Measurements from ENCODE around the gene LRCH4. TPM values are rescaled to one million over a fixed set of nuclear protein-coding genes. Genes with fewer than 3 reads are reported as not detected.

The LRCH4 gene, protein sequence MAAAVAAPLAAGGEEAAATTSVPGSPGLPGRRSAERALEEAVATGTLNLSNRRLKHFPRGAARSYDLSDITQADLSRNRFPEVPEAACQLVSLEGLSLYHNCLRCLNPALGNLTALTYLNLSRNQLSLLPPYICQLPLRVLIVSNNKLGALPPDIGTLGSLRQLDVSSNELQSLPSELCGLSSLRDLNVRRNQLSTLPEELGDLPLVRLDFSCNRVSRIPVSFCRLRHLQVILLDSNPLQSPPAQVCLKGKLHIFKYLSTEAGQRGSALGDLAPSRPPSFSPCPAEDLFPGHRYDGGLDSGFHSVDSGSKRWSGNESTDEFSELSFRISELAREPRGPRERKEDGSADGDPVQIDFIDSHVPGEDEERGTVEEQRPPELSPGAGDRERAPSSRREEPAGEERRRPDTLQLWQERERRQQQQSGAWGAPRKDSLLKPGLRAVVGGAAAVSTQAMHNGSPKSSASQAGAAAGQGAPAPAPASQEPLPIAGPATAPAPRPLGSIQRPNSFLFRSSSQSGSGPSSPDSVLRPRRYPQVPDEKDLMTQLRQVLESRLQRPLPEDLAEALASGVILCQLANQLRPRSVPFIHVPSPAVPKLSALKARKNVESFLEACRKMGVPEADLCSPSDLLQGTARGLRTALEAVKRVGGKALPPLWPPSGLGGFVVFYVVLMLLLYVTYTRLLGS
- total RNA-seq (2021; ENCODE audit: unreplicated experiment) (66.4 TPM), Bru-seq, nascent RNA (percentile 78 among the genes with signal in this experiment), BruChase-seq, experiment 1, labeled RNA remaining after a 2-hour chase (percentile 81 among the genes with signal in this experiment), BruChase-seq, experiment 2, labeled RNA remaining after a 6-hour chase (percentile 85 among the genes with signal in this experiment)
- polyA plus RNA-seq (2012; ENCODE audit: insufficient read length), result 51.5 TPM
- long read RNA-seq, partial matches to known transcripts, result 4 of 24 reads
- long read RNA-seq, other reads (novel, unspliced or antisense), result 16 of 24 reads

DNA sequence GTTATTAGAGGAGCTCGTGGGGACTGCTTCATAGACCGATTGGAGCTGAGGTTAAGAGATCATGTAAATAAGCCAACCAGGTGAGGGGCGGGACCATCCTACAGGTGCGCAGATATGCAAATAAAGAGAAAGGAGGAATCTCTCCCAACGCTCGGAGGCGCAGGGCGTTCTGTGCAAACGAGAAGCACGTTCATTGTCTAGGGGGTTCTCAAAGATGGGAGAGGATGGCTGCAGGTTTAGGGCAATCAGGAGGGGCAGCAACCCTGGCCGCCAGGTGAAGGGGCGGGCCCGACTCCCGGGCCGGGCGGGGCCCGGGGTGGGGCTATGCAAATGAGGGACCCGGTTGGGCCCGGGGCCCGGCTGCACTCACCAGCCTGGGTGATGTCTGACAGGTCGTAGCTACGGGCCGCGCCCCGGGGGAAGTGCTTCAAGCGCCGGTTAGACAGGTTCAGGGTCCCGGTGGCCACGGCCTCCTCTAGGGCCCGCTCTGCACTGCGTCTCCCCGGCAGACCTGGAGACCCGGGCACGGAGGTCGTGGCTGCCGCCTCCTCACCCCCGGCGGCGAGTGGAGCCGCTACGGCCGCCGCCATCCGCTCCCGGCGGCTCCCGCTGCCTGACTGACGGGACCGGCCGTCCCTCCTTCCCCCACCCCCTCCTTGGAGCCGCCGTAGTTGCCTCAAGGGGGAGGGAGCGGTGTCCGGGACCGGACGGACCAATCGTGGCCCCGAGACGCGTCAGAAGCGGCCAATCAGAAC, at the start of gene LRCH4:
Gene LRCH4, minus strand, starts transcription at position 619 of the 755 bp plus-strand sequence. Its CDS starts 29 bp downstream, at position 590.
- peak; percentile 64 for ATAC-seq
- in situ Hi-C loops (cut with HindIII; ENCODE audit: low pct_unique_long_range_greater_than_20kb, low sequenced_read_pairs), result no loop called here
- TF ChIP-seq, protein P1, sequence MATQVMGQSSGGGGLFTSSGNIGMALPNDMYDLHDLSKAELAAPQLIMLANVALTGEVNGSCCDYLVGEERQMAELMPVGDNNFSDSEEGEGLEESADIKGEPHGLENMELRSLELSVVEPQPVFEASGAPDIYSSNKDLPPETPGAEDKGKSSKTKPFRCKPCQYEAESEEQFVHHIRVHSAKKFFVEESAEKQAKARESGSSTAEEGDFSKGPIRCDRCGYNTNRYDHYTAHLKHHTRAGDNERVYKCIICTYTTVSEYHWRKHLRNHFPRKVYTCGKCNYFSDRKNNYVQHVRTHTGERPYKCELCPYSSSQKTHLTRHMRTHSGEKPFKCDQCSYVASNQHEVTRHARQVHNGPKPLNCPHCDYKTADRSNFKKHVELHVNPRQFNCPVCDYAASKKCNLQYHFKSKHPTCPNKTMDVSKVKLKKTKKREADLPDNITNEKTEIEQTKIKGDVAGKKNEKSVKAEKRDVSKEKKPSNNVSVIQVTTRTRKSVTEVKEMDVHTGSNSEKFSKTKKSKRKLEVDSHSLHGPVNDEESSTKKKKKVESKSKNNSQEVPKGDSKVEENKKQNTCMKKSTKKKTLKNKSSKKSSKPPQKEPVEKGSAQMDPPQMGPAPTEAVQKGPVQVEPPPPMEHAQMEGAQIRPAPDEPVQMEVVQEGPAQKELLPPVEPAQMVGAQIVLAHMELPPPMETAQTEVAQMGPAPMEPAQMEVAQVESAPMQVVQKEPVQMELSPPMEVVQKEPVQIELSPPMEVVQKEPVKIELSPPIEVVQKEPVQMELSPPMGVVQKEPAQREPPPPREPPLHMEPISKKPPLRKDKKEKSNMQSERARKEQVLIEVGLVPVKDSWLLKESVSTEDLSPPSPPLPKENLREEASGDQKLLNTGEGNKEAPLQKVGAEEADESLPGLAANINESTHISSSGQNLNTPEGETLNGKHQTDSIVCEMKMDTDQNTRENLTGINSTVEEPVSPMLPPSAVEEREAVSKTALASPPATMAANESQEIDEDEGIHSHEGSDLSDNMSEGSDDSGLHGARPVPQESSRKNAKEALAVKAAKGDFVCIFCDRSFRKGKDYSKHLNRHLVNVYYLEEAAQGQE (IDR thresholded peaks at IDR 0.05; ENCODE audit: insufficient read depth in 1 of 2, low read depth in 2 of 2, low read length in 1 of 2), result peak in 1 of 2 experiments; percentile 59; a peak in 1 of 4 replicates
- TF ChIP-seq, protein P2, sequence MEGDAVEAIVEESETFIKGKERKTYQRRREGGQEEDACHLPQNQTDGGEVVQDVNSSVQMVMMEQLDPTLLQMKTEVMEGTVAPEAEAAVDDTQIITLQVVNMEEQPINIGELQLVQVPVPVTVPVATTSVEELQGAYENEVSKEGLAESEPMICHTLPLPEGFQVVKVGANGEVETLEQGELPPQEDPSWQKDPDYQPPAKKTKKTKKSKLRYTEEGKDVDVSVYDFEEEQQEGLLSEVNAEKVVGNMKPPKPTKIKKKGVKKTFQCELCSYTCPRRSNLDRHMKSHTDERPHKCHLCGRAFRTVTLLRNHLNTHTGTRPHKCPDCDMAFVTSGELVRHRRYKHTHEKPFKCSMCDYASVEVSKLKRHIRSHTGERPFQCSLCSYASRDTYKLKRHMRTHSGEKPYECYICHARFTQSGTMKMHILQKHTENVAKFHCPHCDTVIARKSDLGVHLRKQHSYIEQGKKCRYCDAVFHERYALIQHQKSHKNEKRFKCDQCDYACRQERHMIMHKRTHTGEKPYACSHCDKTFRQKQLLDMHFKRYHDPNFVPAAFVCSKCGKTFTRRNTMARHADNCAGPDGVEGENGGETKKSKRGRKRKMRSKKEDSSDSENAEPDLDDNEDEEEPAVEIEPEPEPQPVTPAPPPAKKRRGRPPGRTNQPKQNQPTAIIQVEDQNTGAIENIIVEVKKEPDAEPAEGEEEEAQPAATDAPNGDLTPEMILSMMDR (IDR thresholded peaks at IDR 0.05), result no peak
- peak; percentile 94 for TF ChIP-seq POLR2AphosphoS5 (IDR thresholded peaks at IDR 0.05; ENCODE audit: low read depth, low read length)
- peak; percentile 90; the same call in 1 of the 2 replicates for TF ChIP-seq SIN3A (IDR thresholded peaks at IDR 0.05; ENCODE audit: borderline replicate concordance, insufficient read depth, low read depth, low read length)
- no peak for DNase-seq (ENCODE audit: low read depth, low spot score)
- peaks cover 12% of the 10 kb centered on the region for H3K4me1 ChIP-seq (ENCODE audit: control insufficient read depth, insufficient read depth, low read length)
- POLR2A ChIA-PET, result interaction anchor here (0.6 kb wide), 4 partner anchors 12 to 91 kb away, joined by 3 to 12 read pairs (median 6); no protein-coding TSS in a partner anchor
- CTCF ChIA-PET, result interaction anchor here (0.6 to 1.1 kb wide), 5 partner anchors 17 to 267 kb away, joined by 3 to 4 read pairs (median 3); partner anchors contain the start of gene SLC12A9
- intact Hi-C loops (cut with micrococcal nuclease; ENCODE audit: unreplicated experiment), result no loop called here
- H3K9me3 ChIP-seq (ENCODE audit: control insufficient read depth, insufficient read depth, low read depth, low read length), result no peaks in the 10 kb centered on the region
- no peaks in the 10 kb centered on the region for H3K27me3 ChIP-seq (ENCODE audit: control insufficient read depth, insufficient read depth, low read length)
- peak within 1 kb of the TSS; percentile 89 to 93 for H3K4me3 ChIP-seq (ENCODE audit: low read depth in 2 of 2, low read length in 2 of 2)
- H3K27ac ChIP-seq (ENCODE audit: low read length), result peak within 1 kb of the TSS; percentile 86
- H3K36me3 ChIP-seq (ENCODE audit: control insufficient read depth, insufficient read depth, low read length), result peaks cover 9% of the 10 kb centered on the region; the same call in 1 of the 2 replicates
- BruUV-seq (replicated peaks), result no TSS peak
